IMR-90 (cell line): Measurements from ENCODE around the gene STK10. TPM values are rescaled to one million over a fixed set of nuclear protein-coding genes. Genes with fewer than 3 reads are reported as not detected.

Source experiments
- ATAC-seq: fragments of 200-7000 bp; cut with Tn5 transposase; 2 replicates; pipeline ENCODE4 v1.9.1; 2020; ENCODE audit warnings: low read depth, mild to moderate bottlenecking, moderate library complexity
- BruUV-seq: library from RNA; stranded (reverse); fragments of 400-500 nt; replicated peaks from 2 replicates; lab custom pipeline; 2021; lab: Mats Ljungman, UMichigan
- CTCF ChIA-PET: fragments of 300-600 bp; formaldehyde crosslinking; extraction: SDS; loops from one replicate; lab custom pipeline; 2021; ENCODE audit warnings: antibody characterized with exemption; lab: Yijun Ruan, JAX
- POLR2A ChIA-PET: fragments of 300-600 bp; sonication (Branson Sonifier 250); formaldehyde crosslinking; loops from one replicate; lab custom pipeline; 2022; ENCODE audit warnings: antibody characterized with exemption; ENCODE audit not compliant: unreplicated experiment; lab: Charles Lee
- DNase-seq: peaks from one replicate; pipeline ENCODE4 v3.0.0; 2013
- H2AFZ ChIP-seq: replicated peaks from 2 replicates; pipeline ENCODE3; 2013; ENCODE audit warnings: low read length, mild to moderate bottlenecking; ENCODE audit not compliant: poor library complexity
- H2AK5ac ChIP-seq: 2 replicates; pipeline ENCODE4 v1.6.1; 2013; ENCODE audit warnings: low read depth, low read length, inconsistent platforms
- H2AK9ac ChIP-seq: replicated peaks from 2 replicates; pipeline ENCODE3; 2013; ENCODE audit warnings: mild to moderate bottlenecking, low read depth, low read length, moderate library complexity; ENCODE audit not compliant: poor library complexity
- H2BK120ac ChIP-seq: 2 replicates; pipeline ENCODE4 v1.6.1; 2013; ENCODE audit warnings: low read depth, low read length, inconsistent platforms
- H2BK15ac ChIP-seq: 3 replicates; pipeline ENCODE4 v1.6.1; 2013; ENCODE audit warnings: low read depth, low read length, inconsistent platforms
- H2BK20ac ChIP-seq: 2 replicates; pipeline ENCODE4 v1.6.1; 2013; ENCODE audit warnings: low read depth, mild to moderate bottlenecking, inconsistent platforms, low read length, moderate library complexity
- H2BK5ac ChIP-seq: 2 replicates; pipeline ENCODE4 v1.6.1; 2013; ENCODE audit warnings: mild to moderate bottlenecking, low read depth, low read length, inconsistent platforms; ENCODE audit not compliant: poor library complexity, severe bottlenecking
- H3K14ac ChIP-seq: replicated peaks from 2 replicates; pipeline ENCODE4 v1.6.1; 2013; ENCODE audit warnings: low read depth, low read length, inconsistent platforms
- H3K18ac ChIP-seq: 2 replicates; pipeline ENCODE4 v1.6.1; 2013; ENCODE audit warnings: low read depth, low read length, control low read depth
- H3K23ac ChIP-seq: 2 replicates; pipeline ENCODE4 v1.6.1; 2013; ENCODE audit warnings: low read depth, low read length, inconsistent platforms
- H3K27ac ChIP-seq: 2 replicates; pipeline ENCODE4 v1.5.1; 2013; ENCODE audit warnings: mild to moderate bottlenecking, control low read depth, low read length; ENCODE audit not compliant: insufficient read depth
- H3K27me3 ChIP-seq: 2 replicates; pipeline ENCODE4 v1.6.1; 2013; ENCODE audit warnings: low read length; ENCODE audit not compliant: control insufficient read depth, insufficient read depth
- H3K36me3 ChIP-seq: 2 replicates; pipeline ENCODE4 v1.6.1; 2013; ENCODE audit warnings: low read length, mixed read lengths; ENCODE audit not compliant: control insufficient read depth, insufficient read depth
- H3K4ac ChIP-seq: 2 replicates; pipeline ENCODE4 v1.6.1; 2013; ENCODE audit warnings: low read depth, low read length, inconsistent platforms
- H3K4me1 ChIP-seq: 2 replicates; pipeline ENCODE4 v1.6.1; 2013; ENCODE audit warnings: low read length, mixed read lengths; ENCODE audit not compliant: control insufficient read depth, insufficient read depth
- H3K4me2 ChIP-seq: 2 replicates; pipeline ENCODE4 v1.6.1; 2013; ENCODE audit warnings: low read depth, mild to moderate bottlenecking, control low read depth, low read length, moderate library complexity
- H3K4me3 ChIP-seq: 2 replicates; pipeline ENCODE4 v1.5.1; 2013; ENCODE audit warnings: low read depth, mild to moderate bottlenecking, control low read depth, low read length, moderate library complexity; ENCODE audit not compliant: insufficient read depth
- H3K56ac ChIP-seq: 2 replicates; pipeline ENCODE4 v1.6.1; 2013; ENCODE audit warnings: low read length, inconsistent platforms; ENCODE audit not compliant: insufficient read depth; ENCODE audit errors: extremely low read depth
- H3K79me1 ChIP-seq, 2 experiments: 2 replicates each; pipeline ENCODE4 v1.6.1; 2013; ENCODE audit warnings: low read length in 2 of 2, inconsistent platforms in 1 of 2, low read depth in 1 of 2
- H3K9ac ChIP-seq: 2 replicates; pipeline ENCODE4 v1.6.1; 2013; ENCODE audit warnings: low read depth, low read length, control low read depth
- H3K9me1 ChIP-seq: 2 replicates; pipeline ENCODE4 v1.6.1; 2013; ENCODE audit warnings: low read length, inconsistent platforms; ENCODE audit not compliant: insufficient read depth
- H3K9me3 ChIP-seq: 2 replicates; pipeline ENCODE4 v1.6.1; 2013; ENCODE audit warnings: low read length; ENCODE audit not compliant: control insufficient read depth, insufficient read depth
- H4K20me1 ChIP-seq: 2 replicates; pipeline ENCODE4 v1.6.1; 2013; ENCODE audit warnings: low read length, inconsistent platforms; ENCODE audit not compliant: insufficient read depth
- H4K5ac ChIP-seq: 2 replicates; pipeline ENCODE4 v1.6.1; 2013; ENCODE audit warnings: mild to moderate bottlenecking, low read depth, low read length, control low read depth
- H4K8ac ChIP-seq, 2 experiments: 2 replicates each; pipeline ENCODE4 v1.6.1; 2013; ENCODE audit warnings: low read depth in 2 of 2, low read length in 2 of 2, control low read depth in 1 of 2, inconsistent platforms in 1 of 2
- H4K91ac ChIP-seq: 2 replicates; pipeline ENCODE4 v1.6.1; 2013; ENCODE audit warnings: low read depth, low read length, inconsistent platforms; ENCODE audit not compliant: insufficient read depth
- BHLHE40 ChIP-seq: fragments of 150-350 bp; IDR thresholded peaks from 2 replicates; pipeline ENCODE4 v1.6.1; 2016; ENCODE audit warnings: mild to moderate bottlenecking, low read depth, low read length
- CEBPB ChIP-seq: IDR thresholded peaks from 2 replicates; pipeline ENCODE4 v1.6.1; 2012; ENCODE audit warnings: low read depth, low read length, improper control_type of control experiment
- CHD1 ChIP-seq: IDR thresholded peaks from 2 replicates; pipeline ENCODE4 v1.6.1; 2012; ENCODE audit warnings: low read depth, low read length, improper control_type of control experiment
- FOS ChIP-seq: fragments of 150-350 bp; IDR thresholded peaks from 2 replicates; pipeline ENCODE4 v1.6.1; 2016; ENCODE audit warnings: low read depth, low read length
- MAFK ChIP-seq: IDR thresholded peaks from 2 replicates; pipeline ENCODE4 v1.6.1; 2012; ENCODE audit warnings: low read depth, low read length, improper control_type of control experiment
- MAZ ChIP-seq: IDR thresholded peaks from 2 replicates; pipeline ENCODE4 v1.6.1; 2012; ENCODE audit warnings: low read depth, mild to moderate bottlenecking, low read length, improper control_type of control experiment, moderate library complexity, borderline replicate concordance
- MXI1 ChIP-seq: IDR thresholded peaks from 2 replicates; pipeline ENCODE4 v1.6.1; 2012; ENCODE audit warnings: low read depth, mild to moderate bottlenecking, low read length, moderate library complexity, borderline replicate concordance
- NFE2L2 ChIP-seq: fragments of 150-350 bp; IDR thresholded peaks from 2 replicates; pipeline ENCODE4 v1.6.1; 2016; ENCODE audit warnings: low read depth, mild to moderate bottlenecking, low read length
- POLR2A ChIP-seq: IDR thresholded peaks from 2 replicates; pipeline ENCODE4 v1.6.1; 2012; ENCODE audit warnings: mild to moderate bottlenecking, low read depth, low read length
- RAD21 ChIP-seq: IDR thresholded peaks from 2 replicates; pipeline ENCODE4 v1.6.1; 2012; ENCODE audit warnings: low read length, improper control_type of control experiment
- RCOR1 ChIP-seq: IDR thresholded peaks from 2 replicates; pipeline ENCODE4 v1.6.1; 2012; ENCODE audit warnings: mild to moderate bottlenecking, low read length, improper control_type of control experiment; ENCODE audit not compliant: insufficient replicate concordance
- RFX5 ChIP-seq: IDR thresholded peaks from 2 replicates; pipeline ENCODE4 v1.8.0; 2012; ENCODE audit warnings: low read depth, mild to moderate bottlenecking, low read length, moderate library complexity
- SMC3 ChIP-seq: fragments of 150-350 bp; IDR thresholded peaks from 2 replicates; pipeline ENCODE4 v1.6.1; 2016; ENCODE audit warnings: low read depth, mild to moderate bottlenecking, antibody characterized with exemption, low read length, moderate library complexity
- WGBS, 2 experiments: methylation state at CpG; one replicate each; pipeline versions ENCODE4 v1.1.5 to v1.1.7; 2013; ENCODE audit warnings: missing lambda C conversion rate in 2 of 2; ENCODE audit not compliant: insufficient read length in 1 of 2; ENCODE audit errors: extremely low coverage in 2 of 2; 5-methylcytosine and 5-hydroxymethylcytosine counted together
- dilution Hi-C: fragments of 300-500 bp; cut with HindIII; formaldehyde crosslinking; loops from one replicate; pipeline ENCODE4 v1.14.3; 2018; ENCODE audit warnings: low sequenced_read_pairs; ENCODE audit not compliant: unreplicated experiment
- in situ Hi-C: fragments of 300-500 bp; cut with MboI; formaldehyde crosslinking; loops from 3 replicates; pipeline ENCODE4 v1.14.3; 2019; ENCODE audit warnings: low sequenced_read_pairs, inconsistent platforms, mixed read lengths
- intact Hi-C: fragments of 100-400 bp; cut with micrococcal nuclease; formaldehyde crosslinking; loops from 2 replicates; pipeline ENCODE4 v1.10.0; 2022
- polyA plus RNA-seq, 3 experiments: library from polyadenylated mRNA; depleted of rRNA; stranded (reverse); fragments of >200 nt; gene quantifications; 2 replicates each; pipeline ENCODE4 v1.2.3, GENCODE V29; 2012; ENCODE audit warnings: low replicate concordance in 1 of 3
- total RNA-seq: library from RNA; depleted of rRNA; stranded (reverse); fragments of >200 nt; gene quantifications from 2 replicates; pipeline ENCODE4 v1.2.3, GENCODE V29; 2012
- TF ChIP-seq, protein P1 (sequence below): fragments of 150-350 bp; IDR thresholded peaks from 2 replicates; pipeline ENCODE4 v1.6.1; 2016; ENCODE audit warnings: low read depth, mild to moderate bottlenecking, low read length, moderate library complexity, borderline replicate concordance
- TF ChIP-seq, protein P2 (sequence below): fragments of 150-350 bp; IDR thresholded peaks from 2 replicates; pipeline ENCODE4 v1.6.1; 2017; ENCODE audit warnings: mild to moderate bottlenecking, antibody characterized with exemption, low read length, low read depth

STK10 gene
- total and polyA plus RNA-seq, 2 of the 4 experiments (the other 2 are of a cell fraction) = 15.4 to 18.5 TPM

DNA sequence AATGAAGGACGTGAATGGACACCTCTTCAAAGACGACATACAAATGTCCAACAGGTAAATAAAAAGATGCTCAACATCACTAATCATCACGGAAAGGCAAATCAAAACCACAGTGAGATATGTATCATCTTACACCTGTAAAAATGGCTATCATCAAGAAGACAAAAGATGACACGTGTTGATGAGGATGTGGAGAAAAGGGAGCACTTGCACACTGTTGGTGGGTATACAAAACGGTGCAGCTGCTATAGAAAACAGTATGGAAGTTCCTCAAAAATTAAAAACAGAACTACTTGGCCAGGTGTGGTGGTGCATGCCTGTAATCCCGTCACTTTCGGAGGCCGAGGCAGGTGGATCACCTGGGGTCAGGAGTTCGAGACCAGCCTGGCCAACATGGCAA is 47.9 kb downstream of the STK10 start:
- Histone ChIP-seq H4K8ac (no peak overlapping the region), H2BK15ac (no peak overlapping the region), H4K20me1 (peaks cover 40% of the 10 kb centered on the region), H3K27me3 (no peaks in the 10 kb centered on the region), H3K9me1 (peaks cover 6% of the 10 kb centered on the region; the same call in 1 of the 2 replicates), H2BK120ac (no peak overlapping the region), H2AK5ac (no peak overlapping the region), H3K18ac (no peak overlapping the region), H3K36me3 (no peaks in the 10 kb centered on the region), H3K4me1 (peaks cover 14% of the 10 kb centered on the region), H3K56ac (no peak overlapping the region), H3K4ac (no peak overlapping the region), H3K9ac (no peak overlapping the region), H2AK9ac (no peak overlapping the region), H2AFZ (no peak overlapping the region), H3K79me1 (peaks cover 34 to 57% of the 10 kb centered on the region in 2 experiments), H2BK20ac (no peak overlapping the region), H4K5ac (no peak overlapping the region), H2BK5ac (no peak overlapping the region), H3K23ac (no peak overlapping the region), H3K4me3 (no peak overlapping the region), H3K9me3 (no peaks in the 10 kb centered on the region; the same call in 1 of the 2 replicates), H3K14ac (no peak overlapping the region), H3K27ac (no peak overlapping the region), H3K4me2 (no peak overlapping the region), H4K91ac (no peak overlapping the region)
- intact Hi-C loops = no loop called here
- in situ Hi-C loops = no loop called here
- ATAC-seq (no peak), DNase-seq (no peak)
- WGBS, 2 experiments = no CpG with 5 or more reads among the region's 9 CpGs
- dilution Hi-C loops = no loop called here
- BruUV-seq = no TSS peak
- POLR2A ChIA-PET = interaction anchor here (0.7 kb wide), 1 partner anchor 750 kb away, joined by 6 read pairs; no protein-coding TSS in a partner anchor
- CTCF ChIA-PET = no interaction called here
- TF ChIP-seq MAFK = no peak
- TF ChIP-seq BHLHE40 = no peak
- TF ChIP-seq, protein P1, sequence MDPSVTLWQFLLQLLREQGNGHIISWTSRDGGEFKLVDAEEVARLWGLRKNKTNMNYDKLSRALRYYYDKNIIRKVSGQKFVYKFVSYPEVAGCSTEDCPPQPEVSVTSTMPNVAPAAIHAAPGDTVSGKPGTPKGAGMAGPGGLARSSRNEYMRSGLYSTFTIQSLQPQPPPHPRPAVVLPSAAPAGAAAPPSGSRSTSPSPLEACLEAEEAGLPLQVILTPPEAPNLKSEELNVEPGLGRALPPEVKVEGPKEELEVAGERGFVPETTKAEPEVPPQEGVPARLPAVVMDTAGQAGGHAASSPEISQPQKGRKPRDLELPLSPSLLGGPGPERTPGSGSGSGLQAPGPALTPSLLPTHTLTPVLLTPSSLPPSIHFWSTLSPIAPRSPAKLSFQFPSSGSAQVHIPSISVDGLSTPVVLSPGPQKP = no peak
- TF ChIP-seq, protein P2, sequence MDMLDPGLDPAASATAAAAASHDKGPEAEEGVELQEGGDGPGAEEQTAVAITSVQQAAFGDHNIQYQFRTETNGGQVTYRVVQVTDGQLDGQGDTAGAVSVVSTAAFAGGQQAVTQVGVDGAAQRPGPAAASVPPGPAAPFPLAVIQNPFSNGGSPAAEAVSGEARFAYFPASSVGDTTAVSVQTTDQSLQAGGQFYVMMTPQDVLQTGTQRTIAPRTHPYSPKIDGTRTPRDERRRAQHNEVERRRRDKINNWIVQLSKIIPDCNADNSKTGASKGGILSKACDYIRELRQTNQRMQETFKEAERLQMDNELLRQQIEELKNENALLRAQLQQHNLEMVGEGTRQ = no peak
- TF ChIP-seq SMC3 = no peak
- no peak for TF ChIP-seq POLR2A
- no peak for TF ChIP-seq RAD21
- TF ChIP-seq NFE2L2 = no peak
- TF ChIP-seq RCOR1 = no peak
- TF ChIP-seq RFX5 = no peak
- TF ChIP-seq FOS = no peak
- TF ChIP-seq MXI1 = no peak
- no peak for TF ChIP-seq CEBPB
- no peak for TF ChIP-seq MAZ
- no peak for TF ChIP-seq CHD1
